ENCODE measurements around the gene CDKAL1.
"Not testable (repeated sequence)": the region's sequence is repeated elsewhere in the genome, so short reads cannot be mapped to it uniquely, and the experiment has no call there.

DNA sequence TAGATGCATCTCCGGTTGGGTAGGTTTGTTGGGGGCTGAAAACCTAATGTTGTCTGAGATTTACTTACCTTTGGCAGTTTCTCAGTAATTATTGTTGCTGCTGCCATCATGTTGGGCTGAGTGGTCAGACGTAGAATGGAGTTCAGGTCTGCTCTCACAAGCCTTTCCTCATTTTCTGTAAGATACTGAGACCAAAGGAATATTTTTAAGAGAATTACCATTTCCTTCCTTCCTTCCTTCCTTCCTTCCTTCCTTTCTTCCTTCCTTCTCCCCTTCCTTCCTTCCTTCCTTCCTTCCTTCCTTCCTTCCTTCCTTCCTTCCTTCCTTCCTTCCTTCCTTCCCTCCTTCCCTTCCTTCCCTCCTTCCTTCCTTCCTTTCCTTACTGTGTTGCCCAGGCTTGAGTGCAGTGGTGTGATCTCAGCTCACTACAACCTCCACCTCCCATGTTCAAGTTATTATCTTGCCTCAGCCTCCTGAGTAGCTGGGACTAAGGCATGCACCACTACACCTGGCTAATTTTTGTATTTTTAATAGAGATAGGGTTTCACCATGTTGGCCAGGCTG, 222.4 kb downstream of the CDKAL1 start:
- TF ChIP-seq, protein P1, sequence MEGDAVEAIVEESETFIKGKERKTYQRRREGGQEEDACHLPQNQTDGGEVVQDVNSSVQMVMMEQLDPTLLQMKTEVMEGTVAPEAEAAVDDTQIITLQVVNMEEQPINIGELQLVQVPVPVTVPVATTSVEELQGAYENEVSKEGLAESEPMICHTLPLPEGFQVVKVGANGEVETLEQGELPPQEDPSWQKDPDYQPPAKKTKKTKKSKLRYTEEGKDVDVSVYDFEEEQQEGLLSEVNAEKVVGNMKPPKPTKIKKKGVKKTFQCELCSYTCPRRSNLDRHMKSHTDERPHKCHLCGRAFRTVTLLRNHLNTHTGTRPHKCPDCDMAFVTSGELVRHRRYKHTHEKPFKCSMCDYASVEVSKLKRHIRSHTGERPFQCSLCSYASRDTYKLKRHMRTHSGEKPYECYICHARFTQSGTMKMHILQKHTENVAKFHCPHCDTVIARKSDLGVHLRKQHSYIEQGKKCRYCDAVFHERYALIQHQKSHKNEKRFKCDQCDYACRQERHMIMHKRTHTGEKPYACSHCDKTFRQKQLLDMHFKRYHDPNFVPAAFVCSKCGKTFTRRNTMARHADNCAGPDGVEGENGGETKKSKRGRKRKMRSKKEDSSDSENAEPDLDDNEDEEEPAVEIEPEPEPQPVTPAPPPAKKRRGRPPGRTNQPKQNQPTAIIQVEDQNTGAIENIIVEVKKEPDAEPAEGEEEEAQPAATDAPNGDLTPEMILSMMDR (IDR thresholded peaks at IDR 0.05; ENCODE audit: low read depth, low read length): not testable (repeated sequence)
- TF ChIP-seq EZH2phosphoT487 (IDR thresholded peaks at IDR 0.05; ENCODE audit: low read depth): not testable (repeated sequence)
